Fibroblast of mammary gland (primary cell): ENCODE results near the gene EVC.

Experiments
- DNase-seq: peaks from one replicate; pipeline ENCODE4 v3.0.0-alpha.2; 2010; ENCODE audit warnings: low read depth
- H3K4me3 ChIP-seq: 2 replicates; pipeline ENCODE4 v1.5.1; 2011; ENCODE audit warnings: low read depth, mild to moderate bottlenecking, low read length, moderate library complexity; ENCODE audit not compliant: control insufficient read depth
- TF ChIP-seq, protein P1 (sequence below): conservative IDR thresholded peaks from 2 replicates; pipeline ENCODE4 v1.5.1; 2011; ENCODE audit warnings: low read depth, low read length, inconsistent platforms; ENCODE audit not compliant: control insufficient read depth, insufficient read depth

EVC gene

GRCh38 chr4:5799406-5799805, 88.4 kb downstream of the EVC start:
- no peak overlapping the region for H3K4me3 ChIP-seq
- DNase-seq, result no peak
- TF ChIP-seq, protein P1, sequence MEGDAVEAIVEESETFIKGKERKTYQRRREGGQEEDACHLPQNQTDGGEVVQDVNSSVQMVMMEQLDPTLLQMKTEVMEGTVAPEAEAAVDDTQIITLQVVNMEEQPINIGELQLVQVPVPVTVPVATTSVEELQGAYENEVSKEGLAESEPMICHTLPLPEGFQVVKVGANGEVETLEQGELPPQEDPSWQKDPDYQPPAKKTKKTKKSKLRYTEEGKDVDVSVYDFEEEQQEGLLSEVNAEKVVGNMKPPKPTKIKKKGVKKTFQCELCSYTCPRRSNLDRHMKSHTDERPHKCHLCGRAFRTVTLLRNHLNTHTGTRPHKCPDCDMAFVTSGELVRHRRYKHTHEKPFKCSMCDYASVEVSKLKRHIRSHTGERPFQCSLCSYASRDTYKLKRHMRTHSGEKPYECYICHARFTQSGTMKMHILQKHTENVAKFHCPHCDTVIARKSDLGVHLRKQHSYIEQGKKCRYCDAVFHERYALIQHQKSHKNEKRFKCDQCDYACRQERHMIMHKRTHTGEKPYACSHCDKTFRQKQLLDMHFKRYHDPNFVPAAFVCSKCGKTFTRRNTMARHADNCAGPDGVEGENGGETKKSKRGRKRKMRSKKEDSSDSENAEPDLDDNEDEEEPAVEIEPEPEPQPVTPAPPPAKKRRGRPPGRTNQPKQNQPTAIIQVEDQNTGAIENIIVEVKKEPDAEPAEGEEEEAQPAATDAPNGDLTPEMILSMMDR, result no peak

DNA sequence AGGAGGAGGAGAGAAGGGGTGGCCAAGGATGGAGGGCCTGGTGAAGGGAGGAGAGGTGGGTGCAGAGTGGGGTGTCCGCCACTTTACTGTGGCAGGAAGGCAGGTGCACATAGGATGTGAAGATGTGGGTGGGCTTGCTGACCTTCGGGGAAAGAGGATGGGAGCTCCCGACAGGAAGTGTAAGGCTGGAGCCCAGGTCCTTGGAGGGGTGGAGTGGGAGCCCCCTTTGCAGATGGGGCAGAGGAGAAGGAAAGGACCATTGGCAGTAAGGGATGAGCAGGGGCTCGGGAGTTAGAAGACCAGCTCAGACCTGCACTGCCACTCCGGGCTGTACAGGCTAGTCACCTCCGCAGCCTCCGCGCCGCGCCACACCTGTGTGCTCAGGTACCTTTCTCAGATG, 89.5 kb downstream of the EVC start:
- DNase-seq, result no peak
- TF ChIP-seq, protein P1, result no peak
- H3K4me3 ChIP-seq, result no peak overlapping the region

GRCh38 chr4:5801696-5802095, 90.7 kb downstream of the EVC start:
- no peak overlapping the region for H3K4me3 ChIP-seq
- TF ChIP-seq, protein P1, result no peak
- DNase-seq, result no peak

DNA sequence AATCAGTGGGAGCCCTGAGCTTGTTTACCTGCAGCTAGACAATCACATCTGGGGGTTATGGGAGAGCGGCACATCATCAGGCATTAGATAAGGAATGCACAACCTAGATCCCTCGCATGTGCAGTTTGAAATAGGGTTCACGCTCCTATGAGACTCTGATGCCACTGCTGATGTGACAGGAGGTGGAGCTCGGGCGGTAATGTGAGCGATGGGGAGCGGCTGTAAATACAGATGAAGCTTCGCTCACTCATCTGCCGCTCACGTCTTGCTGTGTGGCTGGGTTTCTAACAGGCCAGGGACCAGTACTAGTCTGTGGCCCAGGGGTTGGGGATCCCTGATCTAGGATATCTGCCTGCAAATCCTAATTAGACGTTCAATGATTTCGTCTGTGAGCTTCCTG, 91.6 kb downstream of the EVC start:
- DNase-seq, result no peak
- no peak overlapping the region for H3K4me3 ChIP-seq
- TF ChIP-seq, protein P1, result no peak

DNA sequence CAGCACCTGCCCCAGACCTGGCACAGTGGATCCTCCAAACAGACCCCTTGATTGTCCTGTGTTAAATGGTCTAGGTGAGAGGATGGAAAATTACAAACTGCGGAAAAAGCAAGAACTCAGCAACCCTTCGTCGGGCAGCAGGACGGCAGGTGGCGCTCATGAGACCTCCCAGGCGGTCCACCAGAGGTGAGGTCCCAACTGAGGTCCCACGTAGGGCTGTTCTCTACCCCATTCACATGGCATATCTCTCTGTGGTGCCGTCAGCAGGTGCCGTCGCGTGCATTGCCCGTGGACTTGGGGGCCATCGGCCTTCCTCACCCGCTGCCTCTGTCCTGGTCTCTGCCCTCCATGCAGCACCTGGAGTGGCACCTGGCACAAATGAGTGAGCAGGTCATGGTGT, 93.7 kb downstream of the EVC start:
- TF ChIP-seq, protein P1, result no peak
- DNase-seq, result no peak
- no peak overlapping the region for H3K4me3 ChIP-seq

DNA sequence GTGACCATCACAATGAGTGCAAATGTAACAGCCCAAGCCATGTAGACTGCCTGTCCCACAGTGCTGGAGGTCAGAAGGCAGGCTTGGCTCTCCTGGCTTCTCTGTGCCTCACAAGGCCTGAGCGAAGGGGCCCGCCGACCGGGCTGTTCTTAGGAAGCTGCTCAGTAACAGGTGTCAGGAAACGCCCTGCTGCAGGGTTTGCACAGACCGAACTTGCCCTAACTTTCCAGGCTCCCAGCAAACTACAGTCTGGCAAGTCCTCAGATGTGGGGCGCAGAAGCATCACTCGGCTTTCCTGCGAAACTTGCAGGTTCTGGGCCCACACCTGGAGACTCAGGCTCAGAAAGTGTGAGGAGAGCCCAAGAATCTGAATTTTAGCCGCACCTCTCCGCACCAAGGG, 94.3 kb downstream of the EVC start:
- H3K4me3 ChIP-seq, result no peak overlapping the region
- no peak for DNase-seq
- TF ChIP-seq, protein P1, result no peak

GRCh38 chr4:5808081-5808741, 97.2 kb downstream of the EVC start:
- TF ChIP-seq, protein P1, result no peak
- DNase-seq, result peak; percentile 38
- H3K4me3 ChIP-seq, result no peak overlapping the region
